B cell (primary cell): Measurements from ENCODE around the gene SNRPF. TPM values are rescaled to one million over a fixed set of nuclear protein-coding genes. Genes with fewer than 3 reads are reported as not detected.
A peak's percentile ranks its signal among the peaks of the same experiment; 100 is the strongest.

Source experiments
- ATAC-seq: fragments of 200-7000 bp; cut with Tn5 transposase; one replicate; pipeline ENCODE4 v1.10.0; 2021; ENCODE audit warnings: low read depth, mild to moderate bottlenecking, moderate number of reproducible peaks, moderate library complexity
- CTCF ChIA-PET: fragments of 350-600 bp; sonication (Branson Sonifier 250); formaldehyde crosslinking; loops from one replicate; lab custom pipeline; 2021; ENCODE audit warnings: antibody characterized with exemption, inconsistent platforms; lab: Charles Lee
- POLR2A ChIA-PET: fragments of 350-600 bp; sonication (Branson Sonifier 250); formaldehyde crosslinking; loops from one replicate; lab custom pipeline; 2021; ENCODE audit warnings: antibody characterized with exemption; lab: Charles Lee
- DNase-seq: peaks from one replicate; pipeline ENCODE4 v3.0.0; 2013
- H2AFZ ChIP-seq: 2 replicates; pipeline ENCODE4 v1.6.1; 2012; ENCODE audit warnings: mild to moderate bottlenecking, low read depth, low read length; ENCODE audit not compliant: insufficient read depth, poor library complexity, severe bottlenecking
- H3K27ac ChIP-seq, 2 donors: 1 replicate in 1 of 2; 2 replicates in 1 of 2; pipeline ENCODE4 v1.5.1; 2012 to 2013; ENCODE audit warnings: low read length in 2 of 2, mild to moderate bottlenecking in 2 of 2, moderate library complexity in 1 of 2
- H3K27me3 ChIP-seq, 4 experiments: fragments of 200-600 bp in 1 of 4; sonication (generic) in 1 of 4; replicated peaks in 1 of 4; 1 replicate in 2 of 4; 2 replicates in 2 of 4; pipeline versions ENCODE4 v1.6.1 to v1.7.0; 2013 to 2016; ENCODE audit warnings: low read length in 3 of 4, mild to moderate bottlenecking in 2 of 4, mixed read lengths in 1 of 4, moderate library complexity in 1 of 4; ENCODE audit not compliant: insufficient read depth in 4 of 4, control insufficient read depth in 3 of 4; ENCODE audit errors: control extremely low read depth in 1 of 4
- H3K36me3 ChIP-seq, 2 experiments: replicated peaks in 1 of 2; 1 replicate in 1 of 2; 2 replicates in 1 of 2; pipeline versions ENCODE4 v1.6.1 to v1.7.1; 2013; ENCODE audit warnings: low read length in 1 of 2; ENCODE audit not compliant: insufficient read depth in 2 of 2, control insufficient read depth in 1 of 2; ENCODE audit errors: control extremely low read depth in 1 of 2, extremely low read depth in 1 of 2
- H3K4me1 ChIP-seq, 2 donors: fragments of 200-600 bp in 1 of 2; sonication (generic) in 1 of 2; 1 replicate in 1 of 2; 2 replicates in 1 of 2; pipeline versions ENCODE4 v1.5.1 to v1.6.1; 2013 to 2017; ENCODE audit warnings: low read length in 2 of 2; ENCODE audit not compliant: control insufficient read depth in 2 of 2, insufficient read depth in 2 of 2
- H3K4me2 ChIP-seq: replicated peaks from 2 replicates; pipeline ENCODE3; 2012; ENCODE audit warnings: mild to moderate bottlenecking, low read depth, low read length; ENCODE audit not compliant: poor library complexity, severe bottlenecking
- H3K4me3 ChIP-seq, 5 experiments: fragments of 200-600 bp in 1 of 5; sonication (generic) in 1 of 5; 1 replicate in 3 of 5; 2 replicates in 2 of 5; pipeline versions ENCODE4 v1.5.1 to v1.7.0; 2011 to 2016; ENCODE audit warnings: low read length in 4 of 5, mild to moderate bottlenecking in 4 of 5, low read depth in 2 of 5, control low read depth in 1 of 5, moderate library complexity in 1 of 5; ENCODE audit not compliant: insufficient read depth in 1 of 5; ENCODE audit errors: control extremely low read depth in 1 of 5, extremely low read depth in 1 of 5
- H3K79me2 ChIP-seq: fragments of 200-600 bp; sonication (generic); one replicate; pipeline ENCODE4 v1.6.0; 2016; ENCODE audit warnings: low read length; ENCODE audit not compliant: control insufficient read depth, insufficient read depth
- H3K9ac ChIP-seq: fragments of 200-600 bp; sonication (generic); 2 replicates; pipeline ENCODE4 v1.6.1; 2017; ENCODE audit warnings: mild to moderate bottlenecking, low read length, moderate library complexity
- H3K9me3 ChIP-seq, 3 donors: one replicate each; pipeline versions ENCODE4 v1.6.1 to v1.7.1; 2013; ENCODE audit warnings: low read length in 2 of 3; ENCODE audit not compliant: control insufficient read depth in 2 of 3, insufficient read depth in 1 of 3; ENCODE audit errors: control extremely low read depth in 1 of 3
- H4K20me1 ChIP-seq: 2 replicates; pipeline ENCODE4 v1.6.0; 2012; ENCODE audit warnings: mild to moderate bottlenecking, low read length; ENCODE audit not compliant: insufficient read depth, control insufficient read depth, poor library complexity, severe bottlenecking
- H3K27ac Mint-ChIP-seq: one replicate; pipeline ENCODE4 v1.8.0; 2021; ENCODE audit warnings: mixed read lengths
- H3K27me3 Mint-ChIP-seq: one replicate; pipeline ENCODE4 v1.8.0; 2021; ENCODE audit warnings: mixed read lengths
- H3K4me1 Mint-ChIP-seq: one replicate; pipeline ENCODE4 v1.8.0; 2021; ENCODE audit warnings: mixed read lengths
- H3K4me3 Mint-ChIP-seq: one replicate; pipeline ENCODE4 v1.8.0; 2021; ENCODE audit warnings: mixed read lengths
- H3K9me3 Mint-ChIP-seq: one replicate; pipeline ENCODE4 v1.8.0; 2022; ENCODE audit warnings: mixed read lengths; ENCODE audit not compliant: insufficient read depth
- CTCF ChIP-seq: fragments of 200-600 bp; IDR thresholded peaks from one replicate; pipeline ENCODE4 v1.8.0; 2022; ENCODE audit warnings: antibody characterized with exemption, mild to moderate bottlenecking
- EZH2 ChIP-seq: IDR thresholded peaks from 2 replicates; pipeline ENCODE4 v1.6.1; 2012; ENCODE audit warnings: borderline replicate concordance, low read depth, mild to moderate bottlenecking, moderate library complexity, low read length; ENCODE audit not compliant: insufficient read depth, poor library complexity, severe bottlenecking
- WGBS: methylation state at CpG from one replicate; pipeline ENCODE4 v1.1.5; 2013; ENCODE audit warnings: missing lambda C conversion rate; ENCODE audit not compliant: insufficient coverage; 5-methylcytosine and 5-hydroxymethylcytosine counted together
- intact Hi-C: fragments of 100-400 bp; cut with micrococcal nuclease; formaldehyde crosslinking; loops from one replicate; pipeline ENCODE4 v1.10.0; 2022
- polyA plus RNA-seq: library from polyadenylated mRNA; depleted of rRNA; stranded (reverse); fragments of >200 nt; gene quantifications from 2 replicates; pipeline ENCODE4 v1.2.3, GENCODE V29; 2012
- total RNA-seq, 2 donors: library from RNA; stranded (reverse); fragments of 120-200 nt in 1 of 2; gene quantifications; 1 replicate in 1 of 2; 2 replicates in 1 of 2; pipeline versions ENCODE4 v1.2.3 to v1.2.4, GENCODE V29; 2013 to 2022

The SNRPF gene
- total and polyA plus RNA-seq, 2 donors (not counting 1 experiment from before 2014, with no cell fraction given), result 10.5 to 23.8 TPM

- Histone ChIP-seq H3K27ac (no peak overlapping the region), H3K4me2 (no peak overlapping the region), H3K9me3 (no peaks in the 10 kb centered on the region), H4K20me1 (no peaks in the 10 kb centered on the region), H3K36me3 (no peaks in the 10 kb centered on the region), H3K27me3 (peaks cover 0 to 2% (median 0%) of the 10 kb centered on the region in 4 experiments), H3K4me3 (no peak overlapping the region), H3K4me1 (no peaks in the 10 kb centered on the region), H3K9ac (no peak overlapping the region), H3K79me2 (no peaks in the 10 kb centered on the region), H2AFZ (no peak overlapping the region)
- DNase-seq (peak; percentile 20), ATAC-seq (no peak)
- CTCF ChIA-PET, result interaction anchor here (0.9 kb wide), 1 partner anchor 698 kb away, joined by 4 read pairs; no protein-coding TSS in a partner anchor
- intact Hi-C loops, result loop anchor here (2.0 kb wide), 1 partner anchor 699 kb away; no protein-coding TSS in a partner anchor
- TF ChIP-seq CTCF (peak; percentile 55), EZH2 (no peak)
- no CpG with 5 or more reads among the region's 5 CpGs for WGBS
- Mint-ChIP-seq H3K4me3 (no peak overlapping the region), H3K27ac (no peak overlapping the region), H3K27me3 (peaks cover 27% of the 10 kb centered on the region), H3K4me1 (no peaks in the 10 kb centered on the region), H3K9me3 (no peaks in the 10 kb centered on the region)
- POLR2A ChIA-PET, result no interaction called here
Observed at GRCh38 chr12:95815632-95816212, 43.0 kb upstream of the SNRPF start.

- H3K4me1 ChIP-seq, result no peaks in the 10 kb centered on the region
- H4K20me1 ChIP-seq, result no peaks in the 10 kb centered on the region
- Mint-ChIP-seq H3K27me3 (peaks cover 31% of the 10 kb centered on the region), H3K27ac (no peak overlapping the region), H3K4me1 (no peaks in the 10 kb centered on the region), H3K4me3 (no peak overlapping the region), H3K9me3 (no peaks in the 10 kb centered on the region)
- no peak for TF ChIP-seq CTCF
- TF ChIP-seq EZH2, result no peak
- CTCF ChIA-PET, result no interaction called here
- H3K79me2 ChIP-seq, result no peaks in the 10 kb centered on the region
- H3K4me3 ChIP-seq, result no peak overlapping the region
- no peak overlapping the region for H3K9ac ChIP-seq
- no CpG with 5 or more reads among the region's 1 CpG for WGBS
- DNase-seq, result no peak
- POLR2A ChIA-PET, result no interaction called here
- no peak for ATAC-seq
- no peak overlapping the region for H3K27ac ChIP-seq
- no peak overlapping the region for H2AFZ ChIP-seq
- no peaks in the 10 kb centered on the region for H3K36me3 ChIP-seq
- H3K9me3 ChIP-seq, result no peaks in the 10 kb centered on the region
- peaks cover 0 to 9% (median 2%) of the 10 kb centered on the region in 4 experiments for H3K27me3 ChIP-seq
- H3K4me2 ChIP-seq, result no peak overlapping the region
- intact Hi-C loops, result no loop called here
Observed at GRCh38 chr12:95820096-95820703, 38.6 kb upstream of the SNRPF start.
